ENCODE data around the gene SCN1B. TPM values are rescaled to one million over a fixed set of nuclear protein-coding genes. Genes with fewer than 3 reads are reported as not detected.
A peak's percentile ranks its signal among the peaks of the same experiment; 100 is the strongest.

The SCN1B gene
- total RNA-seq, 2 experiments from 2014 or later, result 1.4 to 2.3 TPM

DNA sequence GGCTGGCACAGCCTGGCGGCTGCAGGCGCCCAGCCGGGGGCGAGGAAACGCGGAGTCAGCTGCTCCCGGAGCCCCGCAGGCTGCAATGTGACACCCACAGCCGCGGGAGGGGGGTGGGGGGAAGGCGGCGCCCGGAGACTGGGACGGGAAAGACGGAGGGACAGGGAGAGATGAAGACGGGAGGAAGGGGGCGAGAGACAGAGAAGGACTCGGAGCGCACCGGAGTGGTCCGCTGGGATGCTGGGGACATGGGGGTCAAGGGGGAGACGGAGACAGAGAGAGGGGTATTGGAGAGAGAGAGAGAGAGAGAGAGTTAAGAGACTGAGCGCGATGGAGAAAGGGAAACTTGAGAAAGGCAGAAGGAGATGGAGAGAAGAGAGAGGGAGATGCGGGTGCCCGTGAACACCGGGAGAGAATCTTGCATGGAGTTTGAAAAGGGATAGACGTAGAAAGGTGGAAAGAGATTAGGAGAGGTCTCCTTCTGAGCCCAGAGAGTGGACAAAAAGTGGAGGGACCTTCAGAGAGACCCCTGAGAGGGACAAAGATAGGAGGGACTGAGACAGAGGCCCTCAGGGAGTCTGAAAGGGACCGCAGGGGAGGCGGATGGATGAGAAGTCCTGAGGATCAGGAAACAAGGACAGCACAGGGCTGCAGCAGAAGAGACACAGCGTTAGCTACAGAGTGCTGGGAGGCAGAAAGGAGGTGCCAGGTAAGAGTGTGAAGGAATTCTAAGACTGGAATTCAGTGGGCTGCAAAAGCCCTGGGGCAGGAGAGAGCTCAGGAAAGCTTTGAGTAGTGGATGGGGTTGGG, 1.0 kb downstream of the SCN1B start:
- TF ChIP-seq, protein P1, sequence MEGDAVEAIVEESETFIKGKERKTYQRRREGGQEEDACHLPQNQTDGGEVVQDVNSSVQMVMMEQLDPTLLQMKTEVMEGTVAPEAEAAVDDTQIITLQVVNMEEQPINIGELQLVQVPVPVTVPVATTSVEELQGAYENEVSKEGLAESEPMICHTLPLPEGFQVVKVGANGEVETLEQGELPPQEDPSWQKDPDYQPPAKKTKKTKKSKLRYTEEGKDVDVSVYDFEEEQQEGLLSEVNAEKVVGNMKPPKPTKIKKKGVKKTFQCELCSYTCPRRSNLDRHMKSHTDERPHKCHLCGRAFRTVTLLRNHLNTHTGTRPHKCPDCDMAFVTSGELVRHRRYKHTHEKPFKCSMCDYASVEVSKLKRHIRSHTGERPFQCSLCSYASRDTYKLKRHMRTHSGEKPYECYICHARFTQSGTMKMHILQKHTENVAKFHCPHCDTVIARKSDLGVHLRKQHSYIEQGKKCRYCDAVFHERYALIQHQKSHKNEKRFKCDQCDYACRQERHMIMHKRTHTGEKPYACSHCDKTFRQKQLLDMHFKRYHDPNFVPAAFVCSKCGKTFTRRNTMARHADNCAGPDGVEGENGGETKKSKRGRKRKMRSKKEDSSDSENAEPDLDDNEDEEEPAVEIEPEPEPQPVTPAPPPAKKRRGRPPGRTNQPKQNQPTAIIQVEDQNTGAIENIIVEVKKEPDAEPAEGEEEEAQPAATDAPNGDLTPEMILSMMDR (IDR thresholded peaks at IDR 0.05), result no peak
- Mint-ChIP-seq H3K27me3 (peaks cover 24% of the 10 kb centered on the region), H3K27ac (no peak overlapping the region), H3K4me3 (peak overlapping the region; percentile 84), H3K36me3 (ENCODE audit: low read depth) (peaks cover 21% of the 10 kb centered on the region), H3K9me3 (no peaks in the 10 kb centered on the region), H3K4me1 (ENCODE audit: low read depth) (peaks cover 11% of the 10 kb centered on the region)
- H3K4me1 ChIP-seq (ENCODE audit: insufficient read depth, low read length), result peaks cover 15% of the 10 kb centered on the region
- DNase-seq (peak in 1 of 14 experiments; percentile 13), ATAC-seq (ENCODE audit: poor library complexity) (no peak)
- CTCF ChIA-PET, result interaction anchor here (0.7 kb wide), 1 partner anchor 30 kb away, joined by 3 read pairs; no protein-coding TSS in a partner anchor
- H3K9me3 ChIP-seq (ENCODE audit: control insufficient read depth in 1 of 2, insufficient read depth in 1 of 2, low read length in 2 of 2), result no peaks in the 10 kb centered on the region
- peak overlapping the region; percentile 16 for H3K4me3 ChIP-seq (ENCODE audit: low read length)
- intact Hi-C loops (cut with DNase I, micrococcal nuclease), result no loop called here
- H3K27ac ChIP-seq (ENCODE audit: low read depth in 1 of 2, low read length in 2 of 2), result no peak overlapping the region
- H3K36me3 ChIP-seq (ENCODE audit: insufficient read depth, low read length), result peaks cover 10% of the 10 kb centered on the region
- peaks cover 6 to 19% of the 10 kb centered on the region in 2 experiments for H3K27me3 ChIP-seq (ENCODE audit: control insufficient read depth in 1 of 2, insufficient read depth in 2 of 2, low read length in 2 of 2)
- POLR2A ChIA-PET, result interaction anchor here (1.1 to 1.6 kb wide), 2 partner anchors 17 to 40 kb away, joined by 3 to 7 read pairs; no protein-coding TSS in a partner anchor

DNA sequence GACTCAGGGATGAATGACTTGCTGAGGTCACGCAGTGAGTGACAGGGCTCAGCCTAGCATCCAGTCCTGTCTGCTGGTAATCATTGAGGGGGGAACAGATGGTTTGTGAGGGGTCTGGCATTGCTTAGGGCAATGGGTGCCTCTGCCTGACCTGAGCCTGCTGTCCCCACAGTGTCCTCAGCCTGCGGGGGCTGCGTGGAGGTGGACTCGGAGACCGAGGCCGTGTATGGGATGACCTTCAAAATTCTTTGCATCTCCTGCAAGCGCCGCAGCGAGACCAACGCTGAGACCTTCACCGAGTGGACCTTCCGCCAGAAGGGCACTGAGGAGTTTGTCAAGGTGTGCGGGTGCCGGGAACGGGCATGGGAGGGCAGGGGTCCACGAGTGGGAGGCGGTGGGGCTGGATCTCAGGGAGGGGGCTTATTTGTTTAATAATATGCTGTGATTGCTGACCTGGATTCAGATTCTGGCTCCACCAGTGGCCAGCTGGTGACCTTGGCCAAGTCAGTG, 2.1 kb downstream of the SCN1B start:
- peaks cover 15% of the 10 kb centered on the region for H3K4me1 ChIP-seq (ENCODE audit: insufficient read depth, low read length)
- POLR2A ChIA-PET, result no interaction called here
- H3K27me3 ChIP-seq (ENCODE audit: control insufficient read depth in 1 of 2, insufficient read depth in 2 of 2, low read length in 2 of 2), result peaks cover 6 to 19% of the 10 kb centered on the region in 2 experiments
- intact Hi-C loops (cut with DNase I, micrococcal nuclease), result no loop called here
- CTCF ChIA-PET, result no interaction called here
- H3K9me3 ChIP-seq (ENCODE audit: control insufficient read depth in 1 of 2, insufficient read depth in 1 of 2, low read length in 2 of 2), result no peaks in the 10 kb centered on the region
- Mint-ChIP-seq H3K27me3 (peaks cover 24% of the 10 kb centered on the region), H3K4me1 (ENCODE audit: low read depth) (peaks cover 11% of the 10 kb centered on the region), H3K36me3 (ENCODE audit: low read depth) (peaks cover 11% of the 10 kb centered on the region), H3K4me3 (no peak overlapping the region), H3K9me3 (no peaks in the 10 kb centered on the region), H3K27ac (no peak overlapping the region)
- H3K27ac ChIP-seq (ENCODE audit: low read depth in 1 of 2, low read length in 2 of 2), result no peak overlapping the region
- DNase-seq (no peak), ATAC-seq (ENCODE audit: poor library complexity) (no peak)
- TF ChIP-seq, protein P1 (IDR thresholded peaks at IDR 0.05), result no peak
- no peak overlapping the region for H3K4me3 ChIP-seq (ENCODE audit: low read length)
- peaks cover 3% of the 10 kb centered on the region for H3K36me3 ChIP-seq (ENCODE audit: insufficient read depth, low read length)

DNA sequence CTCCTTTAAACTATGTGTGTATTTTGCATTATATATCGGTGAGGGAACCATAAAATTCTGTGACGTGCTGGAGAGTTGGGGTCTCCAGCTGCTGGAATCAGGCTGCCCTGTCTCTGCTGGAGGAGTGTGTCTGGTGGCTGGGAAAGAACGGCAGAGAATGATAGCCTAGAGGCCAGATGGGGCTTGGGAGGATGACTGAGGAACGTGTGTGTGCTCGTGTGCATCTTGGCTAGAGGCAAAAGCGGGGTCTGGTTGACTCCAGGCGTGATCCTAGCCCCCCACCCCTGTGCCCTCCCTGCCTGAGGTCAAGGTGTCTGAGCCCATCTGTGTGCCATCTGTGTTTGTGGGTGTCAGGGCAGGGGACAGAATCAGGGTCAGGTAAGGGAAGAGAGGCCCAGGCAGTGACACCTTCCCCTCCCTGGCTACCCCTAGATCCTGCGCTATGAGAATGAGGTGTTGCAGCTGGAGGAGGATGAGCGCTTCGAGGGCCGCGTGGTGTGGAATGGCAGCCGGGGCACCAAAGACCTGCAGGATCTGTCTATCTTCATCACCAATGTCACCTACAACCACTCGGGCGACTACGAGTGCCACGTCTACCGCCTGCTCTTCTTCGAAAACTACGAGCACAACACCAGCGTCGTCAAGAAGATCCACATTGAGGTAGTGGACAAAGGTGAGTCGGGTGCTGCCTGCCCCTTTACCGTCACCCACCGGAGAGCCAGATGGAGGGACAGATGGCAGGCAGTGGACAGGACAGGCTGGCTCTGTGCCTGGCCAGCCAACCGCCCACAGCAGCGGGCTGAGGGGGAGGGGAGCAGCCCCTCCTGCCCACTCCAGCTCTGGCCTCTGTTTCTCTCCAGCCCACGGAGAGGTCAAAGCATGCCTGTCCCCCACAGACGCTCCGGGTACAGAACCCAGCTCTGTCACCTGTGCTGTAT, 3.1 kb downstream of the SCN1B start:
- H3K4me3 ChIP-seq (ENCODE audit: low read length), result no peak overlapping the region
- no peaks in the 10 kb centered on the region for H3K9me3 Mint-ChIP-seq
- no peak for DNase-seq
- H3K27me3 Mint-ChIP-seq, result peaks cover 24% of the 10 kb centered on the region
- no peak overlapping the region for H3K4me3 Mint-ChIP-seq
- H3K36me3 ChIP-seq (ENCODE audit: insufficient read depth, low read length), result no peaks in the 10 kb centered on the region
- H3K27ac ChIP-seq (ENCODE audit: low read depth in 1 of 2, low read length in 2 of 2), result no peak overlapping the region
- intact Hi-C loops (cut with DNase I, micrococcal nuclease), result no loop called here
- H3K36me3 Mint-ChIP-seq (ENCODE audit: low read depth), result peaks cover 2% of the 10 kb centered on the region
- H3K27ac Mint-ChIP-seq, result no peak overlapping the region
- H3K9me3 ChIP-seq (ENCODE audit: control insufficient read depth in 1 of 2, insufficient read depth in 1 of 2, low read length in 2 of 2), result no peaks in the 10 kb centered on the region
- H3K27me3 ChIP-seq (ENCODE audit: control insufficient read depth in 1 of 2, insufficient read depth in 2 of 2, low read length in 2 of 2), result peaks cover 6 to 19% of the 10 kb centered on the region in 2 experiments
- TF ChIP-seq, protein P1 (IDR thresholded peaks at IDR 0.05), result no peak
- CTCF ChIA-PET, result no interaction called here
- POLR2A ChIA-PET, result no interaction called here
- no peak for ATAC-seq (ENCODE audit: poor library complexity)
- peaks cover 12% of the 10 kb centered on the region for H3K4me1 Mint-ChIP-seq (ENCODE audit: low read depth)
- peaks cover 15% of the 10 kb centered on the region for H3K4me1 ChIP-seq (ENCODE audit: insufficient read depth, low read length)
